Measurements from ENCODE around the gene PHC3. TPM values are rescaled to one million over a fixed set of nuclear protein-coding genes. Genes with fewer than 3 reads are reported as not detected.

The PHC3 gene
- total RNA-seq, 2 experiments from 2014 or later = 40.6 to 89.7 TPM

GRCh38 chr3:170145278-170145677, 36.3 kb downstream of the PHC3 start:
- Histone ChIP-seq H4K20me1 (ENCODE audit: insufficient read depth, low read length) (no peaks in the 10 kb centered on the region), H3K36me3 (ENCODE audit: insufficient read depth, low read length) (peaks cover 89% of the 10 kb centered on the region), H3K4me1 (ENCODE audit: insufficient read depth, low read length, poor library complexity, severe bottlenecking) (peaks cover 25% of the 10 kb centered on the region), H3K79me2 (ENCODE audit: insufficient read depth, low read depth, low read length) (peaks cover 85% of the 10 kb centered on the region), H3K9me3 (ENCODE audit: low read length) (peaks cover 15% of the 10 kb centered on the region; the same call in 1 of the 2 replicates), H3K4me3 (ENCODE audit: low read depth, low read length, poor library complexity, severe bottlenecking) (no peak overlapping the region), H2AFZ (ENCODE audit: low read length) (no peak overlapping the region), H3K9me2 (ENCODE audit: insufficient read depth, low read length) (no peaks in the 10 kb centered on the region), H3K27ac (ENCODE audit: low read depth, low read length, poor library complexity, severe bottlenecking) (peak overlapping the region; percentile 37), H3K4me2 (ENCODE audit: low read length) (peak overlapping the region; percentile 44)
- intact Hi-C loops (cut with micrococcal nuclease; ENCODE audit: unreplicated experiment) = no loop called here
- no peak for DNase-seq (ENCODE audit: low spot score)
- TF ChIP-seq CTCF (conservative IDR thresholded peaks at IDR 0.05; ENCODE audit: low read length) = no peak
- no peak for TF ChIP-seq EZH2phosphoT487 (IDR thresholded peaks at IDR 0.05; ENCODE audit: borderline replicate concordance, low read depth, low read length)
- ChIA-PET CTCF (ENCODE audit: unreplicated experiment) (interaction anchor here (1.0 kb wide), 1 partner anchor 10 kb away, joined by 3 read pairs; no protein-coding TSS in a partner anchor), POLR2A (interaction anchor here (0.5 to 1.7 kb wide), 15 partner anchors 9 to 546 kb away, joined by 3 to 11 read pairs (median 4); partner anchors contain the start of gene PHC3)
- no TSS peak for BruUV-seq (replicated peaks)

GRCh38 chr3:170144437-170144843, 37.1 kb downstream of the PHC3 start:
- Histone ChIP-seq H3K9me3 (ENCODE audit: low read length) (peaks cover 10% of the 10 kb centered on the region; the same call in 1 of the 2 replicates), H3K79me2 (ENCODE audit: insufficient read depth, low read depth, low read length) (peaks cover 76% of the 10 kb centered on the region), H3K4me1 (ENCODE audit: insufficient read depth, low read length, poor library complexity, severe bottlenecking) (peaks cover 25% of the 10 kb centered on the region), H3K27ac (ENCODE audit: low read depth, low read length, poor library complexity, severe bottlenecking) (peak overlapping the region; percentile 37), H2AFZ (ENCODE audit: low read length) (no peak overlapping the region), H4K20me1 (ENCODE audit: insufficient read depth, low read length) (no peaks in the 10 kb centered on the region), H3K9me2 (ENCODE audit: insufficient read depth, low read length) (no peaks in the 10 kb centered on the region), H3K4me3 (ENCODE audit: low read depth, low read length, poor library complexity, severe bottlenecking) (peak overlapping the region; percentile 11), H3K4me2 (ENCODE audit: low read length) (peak overlapping the region; percentile 44), H3K36me3 (ENCODE audit: insufficient read depth, low read length) (peaks cover 86% of the 10 kb centered on the region)
- DNase-seq (ENCODE audit: low spot score) = peak; percentile 22
- ChIA-PET CTCF (ENCODE audit: unreplicated experiment) (no interaction called here), POLR2A (interaction anchor here (0.6 to 1.1 kb wide), 3 partner anchors 16 to 24 kb away, joined by 3 read pairs; no protein-coding TSS in a partner anchor)
- intact Hi-C loops (cut with micrococcal nuclease; ENCODE audit: unreplicated experiment) = no loop called here
- no TSS peak for BruUV-seq (replicated peaks)
- no peak for TF ChIP-seq CTCF (conservative IDR thresholded peaks at IDR 0.05; ENCODE audit: low read length)
- TF ChIP-seq EZH2phosphoT487 (IDR thresholded peaks at IDR 0.05; ENCODE audit: borderline replicate concordance, low read depth, low read length) = no peak

- peaks cover 58% of the 10 kb centered on the region for H3K79me2 ChIP-seq (ENCODE audit: insufficient read depth, low read depth, low read length)
- no peak overlapping the region for H3K4me3 ChIP-seq (ENCODE audit: low read depth, low read length, poor library complexity, severe bottlenecking)
- H3K36me3 ChIP-seq (ENCODE audit: insufficient read depth, low read length) = peaks cover 83% of the 10 kb centered on the region
- H2AFZ ChIP-seq (ENCODE audit: low read length) = no peak overlapping the region
- peaks cover 31% of the 10 kb centered on the region for H3K4me1 ChIP-seq (ENCODE audit: insufficient read depth, low read length, poor library complexity, severe bottlenecking)
- H3K27ac ChIP-seq (ENCODE audit: low read depth, low read length, poor library complexity, severe bottlenecking) = no peak overlapping the region
- BruUV-seq (replicated peaks) = TSS peak; percentile 18
- intact Hi-C loops (cut with micrococcal nuclease; ENCODE audit: unreplicated experiment) = no loop called here
- DNase-seq (ENCODE audit: low spot score) = no peak
- TF ChIP-seq EZH2phosphoT487 (IDR thresholded peaks at IDR 0.05; ENCODE audit: borderline replicate concordance, low read depth, low read length) (no peak), CTCF (conservative IDR thresholded peaks at IDR 0.05; ENCODE audit: low read length) (no peak)
- H3K9me3 ChIP-seq (ENCODE audit: low read length) = no peaks in the 10 kb centered on the region
- H4K20me1 ChIP-seq (ENCODE audit: insufficient read depth, low read length) = no peaks in the 10 kb centered on the region
- H3K4me2 ChIP-seq (ENCODE audit: low read length) = no peak overlapping the region
- ChIA-PET POLR2A (interaction anchor here (0.6 to 2.1 kb wide), 13 partner anchors 9 to 101 kb away, joined by 3 to 8 read pairs (median 4); partner anchors contain the start of gene PHC3), CTCF (ENCODE audit: unreplicated experiment) (no interaction called here)
- no peaks in the 10 kb centered on the region for H3K9me2 ChIP-seq (ENCODE audit: insufficient read depth, low read length)
Observed at GRCh38 chr3:170142373-170142772, 39.2 kb downstream of the PHC3 start.

Data from OCI-LY7 (cell line).